ENCODE data around the gene ITSN2.
A peak's percentile ranks its signal among the peaks of the same experiment; 100 is the strongest.

Gene ITSN2

GRCh38 chr2:24179683-24180082, 180.7 kb downstream of the ITSN2 start:
- no peak for DNase-seq (ENCODE audit: low read depth in 2 of 2)

DNA sequence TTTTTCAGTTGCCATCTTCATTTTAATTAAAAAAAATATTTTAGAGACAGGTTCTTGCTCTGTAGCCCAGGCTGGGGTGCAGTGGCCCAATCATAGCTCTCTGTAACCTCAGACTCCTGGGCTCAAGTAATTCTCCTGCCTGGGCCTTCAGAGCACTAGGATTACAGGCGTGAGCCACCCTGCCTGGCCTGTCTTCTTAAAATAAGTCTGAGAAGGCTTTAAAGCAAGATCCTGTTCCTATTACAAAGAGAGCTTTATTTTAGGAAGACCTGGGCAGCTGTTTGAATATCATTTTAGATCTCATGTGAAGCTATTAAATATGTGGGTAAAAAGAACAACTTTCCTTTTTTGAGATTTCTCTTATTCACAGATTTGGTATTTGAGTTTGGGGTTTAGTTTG, 184.0 kb downstream of the ITSN2 start:
- DNase-seq (ENCODE audit: low read depth in 2 of 2): no peak

- DNase-seq (ENCODE audit: low read depth in 2 of 2): no peak
Measured at GRCh38 chr2:24175631-24176187, 184.6 kb downstream of the ITSN2 start.

GRCh38 chr2:24174851-24175277, 185.5 kb downstream of the ITSN2 start, which contains the start of gene FAM228A:
Gene FAM228A (plus strand): TSS chr2:24175053. CDS start chr2:24175481, 428 bp downstream.
- DNase-seq (ENCODE audit: low read depth in 2 of 2): no peak

DNA sequence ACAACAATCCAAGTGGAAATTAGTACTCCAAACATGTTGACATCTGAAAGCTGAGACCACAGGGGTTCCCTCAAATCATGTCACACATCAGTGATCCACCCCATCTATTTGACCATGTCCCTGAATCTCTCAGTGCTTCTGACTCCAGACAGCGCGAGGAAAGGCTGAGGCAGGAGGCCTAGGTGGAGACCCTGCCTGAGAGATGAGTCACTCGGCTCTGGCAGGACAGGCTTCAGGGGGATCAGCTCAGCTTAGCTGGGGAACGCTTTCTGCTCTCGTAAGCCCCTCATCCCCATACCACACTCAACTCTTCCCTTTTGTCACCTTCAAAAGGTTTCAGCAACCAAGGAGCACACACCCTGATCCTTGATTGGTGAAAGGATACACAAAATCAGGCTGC, 191.3 kb downstream of the ITSN2 start:
- no peak for DNase-seq (ENCODE audit: low read depth in 2 of 2)

DNA sequence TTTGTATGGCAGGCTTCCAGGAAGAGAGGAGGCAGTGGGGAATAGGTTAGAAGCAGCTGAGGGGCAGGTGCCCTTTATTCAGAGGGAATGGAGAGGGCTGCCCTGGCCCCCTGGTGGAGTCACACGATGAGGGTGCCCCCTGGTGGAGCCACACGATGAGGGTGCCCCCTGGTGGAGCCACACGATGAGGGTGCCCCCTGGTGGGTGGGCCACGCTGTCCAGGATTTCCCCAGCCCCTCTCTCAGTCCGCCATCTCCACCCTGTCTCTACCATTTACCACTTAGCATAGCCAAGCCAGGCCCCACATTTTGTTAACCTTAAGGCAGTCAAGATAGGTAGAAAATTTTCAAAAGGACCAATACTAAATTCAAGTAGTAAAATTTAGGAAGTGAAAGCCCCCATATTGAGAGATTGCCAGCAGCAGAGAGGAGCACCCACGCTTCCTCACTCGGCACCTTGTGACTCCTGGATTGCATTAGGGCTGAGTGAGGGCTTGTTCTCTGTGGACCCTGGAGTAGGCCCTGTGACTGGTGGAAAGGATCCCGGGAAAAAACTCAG, 195.8 kb downstream of the ITSN2 start:
- peak in 1 of 2 donors; percentile 4 for DNase-seq (ENCODE audit: low read depth in 2 of 2)

DNA sequence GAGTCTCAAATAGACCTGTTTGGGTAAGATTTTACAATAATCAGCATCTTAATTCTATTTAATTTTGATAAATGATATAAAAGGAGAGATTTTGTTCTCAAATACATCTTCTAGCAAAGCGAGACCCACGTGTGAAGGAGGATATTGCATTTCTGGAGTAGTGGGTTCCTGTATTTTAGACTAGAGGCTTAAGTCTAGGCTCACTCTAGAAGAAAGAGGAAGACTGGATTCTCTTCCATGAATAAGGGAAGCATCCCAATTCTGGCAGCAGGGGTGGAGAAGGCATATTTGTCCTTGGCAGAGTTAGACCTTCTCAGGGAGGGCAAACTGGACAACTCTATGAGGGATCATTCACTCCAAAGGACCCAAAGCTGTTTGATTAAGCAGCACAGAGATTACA, 196.7 kb downstream of the ITSN2 start:
- no peak for DNase-seq (ENCODE audit: low read depth in 2 of 2)

- DNase-seq (ENCODE audit: low read depth in 2 of 2): no peak
Measured at GRCh38 chr2:24163186-24163585, 197.2 kb downstream of the ITSN2 start.

GRCh38 chr2:24162494-24162893, 197.8 kb downstream of the ITSN2 start:
- DNase-seq (ENCODE audit: low read depth in 2 of 2): no peak

DNA sequence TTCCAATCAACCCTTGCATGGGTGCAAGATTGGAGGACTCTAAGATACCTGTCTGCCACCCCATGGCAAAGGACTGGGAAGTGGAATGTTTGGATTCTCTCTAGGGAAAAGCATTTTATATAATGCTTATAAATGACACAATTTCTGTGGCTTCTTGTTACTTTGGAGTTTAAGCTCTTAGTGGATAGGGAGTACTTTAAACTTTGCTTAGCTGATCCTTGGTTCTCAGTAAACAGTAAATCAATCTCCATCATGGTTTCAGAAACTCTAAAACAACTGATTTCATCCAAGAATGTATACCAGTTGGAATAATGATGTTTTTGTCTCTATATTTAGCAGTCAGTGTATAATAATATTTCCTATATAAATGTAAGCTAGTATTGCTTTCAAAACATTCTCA, 199.6 kb downstream of the ITSN2 start:
- DNase-seq (ENCODE audit: low read depth in 2 of 2): no peak

DNA sequence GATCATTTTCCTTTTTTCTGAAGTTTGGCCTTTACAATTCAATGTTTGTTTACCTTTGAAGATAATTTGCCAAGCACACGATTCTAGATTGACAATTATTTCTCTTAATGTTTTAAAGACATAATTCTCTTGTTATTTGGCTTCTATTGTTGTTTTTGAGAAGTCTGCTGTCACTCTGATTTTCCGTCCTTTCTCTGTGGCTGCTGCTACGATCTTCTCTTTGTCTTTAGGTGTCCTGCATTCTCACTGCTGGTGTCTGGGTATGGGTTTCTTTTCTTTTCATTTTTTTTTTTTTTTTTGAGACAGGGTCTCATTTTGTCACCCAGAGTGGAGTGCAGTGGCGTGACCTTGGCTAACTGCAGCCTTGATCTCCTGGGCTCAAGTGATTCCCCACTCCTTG, 200.6 kb downstream of the ITSN2 start:
- no peak for DNase-seq (ENCODE audit: low read depth in 2 of 2)

- DNase-seq (ENCODE audit: low read depth in 2 of 2): no peak
Measured at GRCh38 chr2:24158131-24158530, 202.2 kb downstream of the ITSN2 start.

GRCh38 chr2:24153478-24153877, 206.9 kb downstream of the ITSN2 start:
- no peak for DNase-seq (ENCODE audit: low read depth in 2 of 2)
